IMR-90 (cell line): ENCODE results near the gene RPS2. TPM values are rescaled to one million over a fixed set of nuclear protein-coding genes. Genes with fewer than 3 reads are reported as not detected.

Experiments
- ATAC-seq: fragments of 200-7000 bp; cut with Tn5 transposase; 2 replicates; pipeline ENCODE4 v1.9.1; 2020; ENCODE audit warnings: low read depth, mild to moderate bottlenecking, moderate library complexity
- BruUV-seq: library from RNA; stranded (reverse); fragments of 400-500 nt; replicated peaks from 2 replicates; lab custom pipeline; 2021; lab: Mats Ljungman, UMichigan
- CTCF ChIA-PET: fragments of 300-600 bp; formaldehyde crosslinking; extraction: SDS; loops from one replicate; lab custom pipeline; 2021; ENCODE audit warnings: antibody characterized with exemption; lab: Yijun Ruan, JAX
- POLR2A ChIA-PET: fragments of 300-600 bp; sonication (Branson Sonifier 250); formaldehyde crosslinking; loops from one replicate; lab custom pipeline; 2022; ENCODE audit warnings: antibody characterized with exemption; ENCODE audit not compliant: unreplicated experiment; lab: Charles Lee
- DNase-seq: peaks from one replicate; pipeline ENCODE4 v3.0.0; 2013
- H2AFZ ChIP-seq: replicated peaks from 2 replicates; pipeline ENCODE3; 2013; ENCODE audit warnings: low read length, mild to moderate bottlenecking; ENCODE audit not compliant: poor library complexity
- H2AK5ac ChIP-seq: 2 replicates; pipeline ENCODE4 v1.6.1; 2013; ENCODE audit warnings: low read depth, low read length, inconsistent platforms
- H2AK9ac ChIP-seq: replicated peaks from 2 replicates; pipeline ENCODE3; 2013; ENCODE audit warnings: mild to moderate bottlenecking, low read depth, low read length, moderate library complexity; ENCODE audit not compliant: poor library complexity
- H2BK120ac ChIP-seq: 2 replicates; pipeline ENCODE4 v1.6.1; 2013; ENCODE audit warnings: low read depth, low read length, inconsistent platforms
- H2BK15ac ChIP-seq: 3 replicates; pipeline ENCODE4 v1.6.1; 2013; ENCODE audit warnings: low read depth, low read length, inconsistent platforms
- H2BK20ac ChIP-seq: 2 replicates; pipeline ENCODE4 v1.6.1; 2013; ENCODE audit warnings: low read depth, mild to moderate bottlenecking, inconsistent platforms, low read length, moderate library complexity
- H2BK5ac ChIP-seq: 2 replicates; pipeline ENCODE4 v1.6.1; 2013; ENCODE audit warnings: mild to moderate bottlenecking, low read depth, low read length, inconsistent platforms; ENCODE audit not compliant: poor library complexity, severe bottlenecking
- H3K14ac ChIP-seq: replicated peaks from 2 replicates; pipeline ENCODE4 v1.6.1; 2013; ENCODE audit warnings: low read depth, low read length, inconsistent platforms
- H3K18ac ChIP-seq: 2 replicates; pipeline ENCODE4 v1.6.1; 2013; ENCODE audit warnings: low read depth, low read length, control low read depth
- H3K23ac ChIP-seq: 2 replicates; pipeline ENCODE4 v1.6.1; 2013; ENCODE audit warnings: low read depth, low read length, inconsistent platforms
- H3K27ac ChIP-seq: 2 replicates; pipeline ENCODE4 v1.5.1; 2013; ENCODE audit warnings: mild to moderate bottlenecking, control low read depth, low read length; ENCODE audit not compliant: insufficient read depth
- H3K27me3 ChIP-seq: 2 replicates; pipeline ENCODE4 v1.6.1; 2013; ENCODE audit warnings: low read length; ENCODE audit not compliant: control insufficient read depth, insufficient read depth
- H3K36me3 ChIP-seq: 2 replicates; pipeline ENCODE4 v1.6.1; 2013; ENCODE audit warnings: low read length, mixed read lengths; ENCODE audit not compliant: control insufficient read depth, insufficient read depth
- H3K4ac ChIP-seq: 2 replicates; pipeline ENCODE4 v1.6.1; 2013; ENCODE audit warnings: low read depth, low read length, inconsistent platforms
- H3K4me1 ChIP-seq: 2 replicates; pipeline ENCODE4 v1.6.1; 2013; ENCODE audit warnings: low read length, mixed read lengths; ENCODE audit not compliant: control insufficient read depth, insufficient read depth
- H3K4me2 ChIP-seq: 2 replicates; pipeline ENCODE4 v1.6.1; 2013; ENCODE audit warnings: low read depth, mild to moderate bottlenecking, control low read depth, low read length, moderate library complexity
- H3K4me3 ChIP-seq: 2 replicates; pipeline ENCODE4 v1.5.1; 2013; ENCODE audit warnings: low read depth, mild to moderate bottlenecking, control low read depth, low read length, moderate library complexity; ENCODE audit not compliant: insufficient read depth
- H3K56ac ChIP-seq: 2 replicates; pipeline ENCODE4 v1.6.1; 2013; ENCODE audit warnings: low read length, inconsistent platforms; ENCODE audit not compliant: insufficient read depth; ENCODE audit errors: extremely low read depth
- H3K79me1 ChIP-seq, 2 experiments: 2 replicates each; pipeline ENCODE4 v1.6.1; 2013; ENCODE audit warnings: low read length in 2 of 2, inconsistent platforms in 1 of 2, low read depth in 1 of 2
- H3K9ac ChIP-seq: 2 replicates; pipeline ENCODE4 v1.6.1; 2013; ENCODE audit warnings: low read depth, low read length, control low read depth
- H3K9me1 ChIP-seq: 2 replicates; pipeline ENCODE4 v1.6.1; 2013; ENCODE audit warnings: low read length, inconsistent platforms; ENCODE audit not compliant: insufficient read depth
- H3K9me3 ChIP-seq: 2 replicates; pipeline ENCODE4 v1.6.1; 2013; ENCODE audit warnings: low read length; ENCODE audit not compliant: control insufficient read depth, insufficient read depth
- H4K20me1 ChIP-seq: 2 replicates; pipeline ENCODE4 v1.6.1; 2013; ENCODE audit warnings: low read length, inconsistent platforms; ENCODE audit not compliant: insufficient read depth
- H4K5ac ChIP-seq: 2 replicates; pipeline ENCODE4 v1.6.1; 2013; ENCODE audit warnings: mild to moderate bottlenecking, low read depth, low read length, control low read depth
- H4K8ac ChIP-seq, 2 experiments: 2 replicates each; pipeline ENCODE4 v1.6.1; 2013; ENCODE audit warnings: low read depth in 2 of 2, low read length in 2 of 2, control low read depth in 1 of 2, inconsistent platforms in 1 of 2
- H4K91ac ChIP-seq: 2 replicates; pipeline ENCODE4 v1.6.1; 2013; ENCODE audit warnings: low read depth, low read length, inconsistent platforms; ENCODE audit not compliant: insufficient read depth
- BHLHE40 ChIP-seq: fragments of 150-350 bp; IDR thresholded peaks from 2 replicates; pipeline ENCODE4 v1.6.1; 2016; ENCODE audit warnings: mild to moderate bottlenecking, low read depth, low read length
- CEBPB ChIP-seq: IDR thresholded peaks from 2 replicates; pipeline ENCODE4 v1.6.1; 2012; ENCODE audit warnings: low read depth, low read length, improper control_type of control experiment
- CTCF ChIP-seq: conservative IDR thresholded peaks from 2 replicates; pipeline ENCODE4 v1.5.1; 2012; ENCODE audit warnings: mild to moderate bottlenecking, low read depth, low read length, improper control_type of control experiment
- ELK1 ChIP-seq: fragments of 150-350 bp; IDR thresholded peaks from 2 replicates; pipeline ENCODE4 v1.6.1; 2016; ENCODE audit warnings: low read depth, mild to moderate bottlenecking, low read length, moderate library complexity, borderline replicate concordance
- FOS ChIP-seq: fragments of 150-350 bp; IDR thresholded peaks from 2 replicates; pipeline ENCODE4 v1.6.1; 2016; ENCODE audit warnings: low read depth, low read length
- MXI1 ChIP-seq: IDR thresholded peaks from 2 replicates; pipeline ENCODE4 v1.6.1; 2012; ENCODE audit warnings: low read depth, mild to moderate bottlenecking, low read length, moderate library complexity, borderline replicate concordance
- NFE2L2 ChIP-seq: fragments of 150-350 bp; IDR thresholded peaks from 2 replicates; pipeline ENCODE4 v1.6.1; 2016; ENCODE audit warnings: low read depth, mild to moderate bottlenecking, low read length
- RAD21 ChIP-seq: IDR thresholded peaks from 2 replicates; pipeline ENCODE4 v1.6.1; 2012; ENCODE audit warnings: low read length, improper control_type of control experiment
- RCOR1 ChIP-seq: IDR thresholded peaks from 2 replicates; pipeline ENCODE4 v1.6.1; 2012; ENCODE audit warnings: mild to moderate bottlenecking, low read length, improper control_type of control experiment; ENCODE audit not compliant: insufficient replicate concordance
- WGBS, 2 experiments: methylation state at CpG; one replicate each; pipeline versions ENCODE4 v1.1.5 to v1.1.7; 2013; ENCODE audit warnings: missing lambda C conversion rate in 2 of 2; ENCODE audit not compliant: insufficient read length in 1 of 2; ENCODE audit errors: extremely low coverage in 2 of 2; 5-methylcytosine and 5-hydroxymethylcytosine counted together
- dilution Hi-C: fragments of 300-500 bp; cut with HindIII; formaldehyde crosslinking; loops from one replicate; pipeline ENCODE4 v1.14.3; 2018; ENCODE audit warnings: low sequenced_read_pairs; ENCODE audit not compliant: unreplicated experiment
- in situ Hi-C: fragments of 300-500 bp; cut with MboI; formaldehyde crosslinking; loops from 3 replicates; pipeline ENCODE4 v1.14.3; 2019; ENCODE audit warnings: low sequenced_read_pairs, inconsistent platforms, mixed read lengths
- intact Hi-C: fragments of 100-400 bp; cut with micrococcal nuclease; formaldehyde crosslinking; loops from 2 replicates; pipeline ENCODE4 v1.10.0; 2022
- polyA plus RNA-seq, 3 experiments: library from polyadenylated mRNA; depleted of rRNA; stranded (reverse); fragments of >200 nt; gene quantifications; 2 replicates each; pipeline ENCODE4 v1.2.3, GENCODE V29; 2012; ENCODE audit warnings: low replicate concordance in 1 of 3
- total RNA-seq: library from RNA; depleted of rRNA; stranded (reverse); fragments of >200 nt; gene quantifications from 2 replicates; pipeline ENCODE4 v1.2.3, GENCODE V29; 2012

The RPS2 gene
- total and polyA plus RNA-seq, 2 of the 4 experiments (the other 2 are of a cell fraction) = 2,703 to 6,941 TPM

GRCh38 chr16:1961651-1962067 is 3.0 kb downstream of the RPS2 start:
- Histone ChIP-seq H2BK120ac (no peak overlapping the region), H4K20me1 (peaks cover 43% of the 10 kb centered on the region), H3K27ac (no peak overlapping the region), H4K8ac (no peak overlapping the region), H2AK9ac (no peak overlapping the region), H3K4me3 (no peak overlapping the region), H3K4ac (no peak overlapping the region), H2AK5ac (no peak overlapping the region), H3K56ac (no peak overlapping the region), H4K91ac (no peak overlapping the region), H3K36me3 (peaks cover 27% of the 10 kb centered on the region), H3K23ac (no peak overlapping the region), H3K27me3 (no peaks in the 10 kb centered on the region), H2BK20ac (no peak overlapping the region), H3K4me2 (no peak overlapping the region), H3K9me1 (0 out of 2 replicates have a peak, but pooled peaks cover 8% of the 10 kb centered on the region), H3K4me1 (peaks cover 12% of the 10 kb centered on the region), H2BK15ac (no peak overlapping the region), H2AFZ (no peak overlapping the region), H4K5ac (no peak overlapping the region), H3K18ac (no peak overlapping the region), H2BK5ac (no peak overlapping the region), H3K14ac (no peak overlapping the region), H3K79me1 (peaks cover 3 to 48% of the 10 kb centered on the region in 2 experiments), H3K9me3 (no peaks in the 10 kb centered on the region), H3K9ac (no peak overlapping the region)
- in situ Hi-C loops (no loop called here), dilution Hi-C loops (no loop called here), intact Hi-C loops (no loop called here)
- ChIA-PET CTCF (no interaction called here), POLR2A (no interaction called here)
- ATAC-seq (no peak), DNase-seq (no peak)
- TF ChIP-seq BHLHE40 = no peak
- no peak for TF ChIP-seq CEBPB
- no peak for TF ChIP-seq NFE2L2
- no peak for TF ChIP-seq CTCF
- TF ChIP-seq RCOR1 = no peak
- no peak for TF ChIP-seq RAD21
- TF ChIP-seq FOS = no peak
- no peak for TF ChIP-seq ELK1
- TF ChIP-seq MXI1 = no peak
- BruUV-seq = no TSS peak
- WGBS, 2 experiments = no CpG with 5 or more reads among the region's 6 CpGs
